Coronary artery (tissue), 2 donors: ENCODE data around the gene EML6.
A peak's percentile ranks its signal among the peaks of the same experiment; 100 is the strongest.

Source experiments
- DNase-seq: peaks from one replicate; pipeline ENCODE4 v3.0.0-alpha.2; 2017; ENCODE audit warnings: low spot score
- H3K27ac ChIP-seq, 2 donors: fragments of 200-600 bp; sonication (generic); one replicate each; pipeline ENCODE4 v1.5.1; 2016 to 2019
- H3K4me3 ChIP-seq: fragments of 200-600 bp; sonication (generic); 2 replicates; pipeline ENCODE4 v1.5.1; 2016; ENCODE audit warnings: mild to moderate bottlenecking, moderate library complexity
- TF ChIP-seq, protein P1 (sequence below): fragments of 200-600 bp; sonication (generic); IDR thresholded peaks from one replicate; pipeline ENCODE4 v1.5.1; 2019; ENCODE audit warnings: antibody characterized with exemption

EML6 gene

DNA sequence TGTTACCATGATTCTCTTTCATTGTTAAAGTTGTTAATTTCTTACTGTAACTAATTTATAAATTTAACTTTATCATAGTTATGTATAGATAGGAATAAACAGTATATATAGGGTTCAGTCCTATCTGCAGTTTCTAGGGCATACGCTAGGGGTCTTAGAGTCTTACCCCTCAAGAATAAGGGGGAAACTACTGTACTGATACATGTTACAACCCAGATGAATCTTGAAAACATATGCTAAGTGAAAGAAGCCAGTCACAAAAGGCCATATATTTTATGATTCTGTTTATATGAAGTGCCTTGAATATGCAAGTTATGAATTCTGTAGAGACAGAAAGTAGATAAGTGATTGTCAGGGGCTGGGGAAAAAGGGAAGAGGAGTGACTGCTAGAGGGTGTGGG, 274.4 kb downstream of the EML6 start:
- TF ChIP-seq, protein P1, sequence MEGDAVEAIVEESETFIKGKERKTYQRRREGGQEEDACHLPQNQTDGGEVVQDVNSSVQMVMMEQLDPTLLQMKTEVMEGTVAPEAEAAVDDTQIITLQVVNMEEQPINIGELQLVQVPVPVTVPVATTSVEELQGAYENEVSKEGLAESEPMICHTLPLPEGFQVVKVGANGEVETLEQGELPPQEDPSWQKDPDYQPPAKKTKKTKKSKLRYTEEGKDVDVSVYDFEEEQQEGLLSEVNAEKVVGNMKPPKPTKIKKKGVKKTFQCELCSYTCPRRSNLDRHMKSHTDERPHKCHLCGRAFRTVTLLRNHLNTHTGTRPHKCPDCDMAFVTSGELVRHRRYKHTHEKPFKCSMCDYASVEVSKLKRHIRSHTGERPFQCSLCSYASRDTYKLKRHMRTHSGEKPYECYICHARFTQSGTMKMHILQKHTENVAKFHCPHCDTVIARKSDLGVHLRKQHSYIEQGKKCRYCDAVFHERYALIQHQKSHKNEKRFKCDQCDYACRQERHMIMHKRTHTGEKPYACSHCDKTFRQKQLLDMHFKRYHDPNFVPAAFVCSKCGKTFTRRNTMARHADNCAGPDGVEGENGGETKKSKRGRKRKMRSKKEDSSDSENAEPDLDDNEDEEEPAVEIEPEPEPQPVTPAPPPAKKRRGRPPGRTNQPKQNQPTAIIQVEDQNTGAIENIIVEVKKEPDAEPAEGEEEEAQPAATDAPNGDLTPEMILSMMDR = no peak

DNA sequence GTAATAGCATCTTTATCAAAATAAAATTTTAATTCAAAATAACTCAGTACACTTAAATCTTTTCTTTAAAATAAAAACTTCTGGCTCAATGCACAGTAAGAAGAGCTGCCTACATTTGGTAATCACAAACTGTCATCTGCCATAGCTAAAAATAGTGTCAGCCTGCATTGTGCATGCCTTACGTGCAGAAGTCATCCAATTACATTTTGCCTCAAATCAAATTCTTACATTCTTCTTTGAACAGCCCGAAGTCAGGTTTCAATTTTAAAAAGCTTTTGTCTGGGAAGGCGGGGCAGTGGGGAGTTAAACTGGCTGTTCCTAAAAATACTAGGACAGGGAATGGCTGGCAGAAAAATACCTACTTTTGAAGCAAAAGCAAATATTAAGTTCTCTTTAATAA, 275.7 kb downstream of the EML6 start:
- TF ChIP-seq, protein P1 = no peak
- Histone ChIP-seq H3K4me3 (peak overlapping the region; percentile 41), H3K27ac (no peak overlapping the region)
- no peak for DNase-seq

More for the DNA sequence above, 274.4 kb downstream of the EML6 start:
- no peak for DNase-seq
- Histone ChIP-seq H3K27ac (no peak overlapping the region), H3K4me3 (no peak overlapping the region)

- no peak for DNase-seq
- TF ChIP-seq, protein P1 = no peak
- no peak overlapping the region for H3K27ac ChIP-seq
- no peak overlapping the region for H3K4me3 ChIP-seq
Observed at GRCh38 chr2:55000341-55000740, 276.9 kb downstream of the EML6 start.

GRCh38 chr2:55001716-55002115, 278.3 kb downstream of the EML6 start:
- TF ChIP-seq, protein P1 = no peak
- DNase-seq = no peak
- no peak overlapping the region for H3K27ac ChIP-seq
- H3K4me3 ChIP-seq = no peak overlapping the region

- TF ChIP-seq, protein P1 = no peak
- no peak for DNase-seq
- Histone ChIP-seq H3K4me3 (no peak overlapping the region), H3K27ac (no peak overlapping the region)
Observed at GRCh38 chr2:55003706-55004639, 280.5 kb downstream of the EML6 start.

GRCh38 chr2:55006306-55006705, 282.8 kb downstream of the EML6 start:
- DNase-seq = no peak
- TF ChIP-seq, protein P1 = no peak
- H3K27ac ChIP-seq = no peak overlapping the region
- H3K4me3 ChIP-seq = no peak overlapping the region
